ENCODE results near the gene HNRNPUL2.
"Not testable (repeated sequence)": the region's sequence is repeated elsewhere in the genome, so short reads cannot be mapped to it uniquely, and the experiment has no call there.

HNRNPUL2 gene

DNA sequence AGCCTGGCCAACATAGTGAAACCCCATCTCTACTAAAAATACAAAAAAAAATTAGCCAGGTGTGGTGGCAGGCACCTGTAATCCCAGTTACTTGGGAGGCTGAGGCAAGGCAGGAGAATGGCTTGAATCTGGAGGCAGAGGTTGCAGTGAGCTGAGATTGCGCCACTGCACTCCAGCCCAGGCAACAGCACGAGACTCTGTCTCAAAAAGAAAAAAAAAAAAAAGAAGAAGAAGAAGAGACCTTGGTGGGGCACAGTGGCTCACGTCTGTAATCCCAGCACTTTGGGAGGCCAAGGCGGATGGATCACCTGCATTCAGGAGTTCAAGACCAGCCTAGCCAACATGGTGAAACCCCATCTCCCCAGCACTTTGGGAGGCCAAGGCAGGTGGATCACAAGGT is 23.3 kb downstream of the HNRNPUL2 start:
- not testable (repeated sequence) for DNase-seq (ENCODE audit: low read depth)

DNA sequence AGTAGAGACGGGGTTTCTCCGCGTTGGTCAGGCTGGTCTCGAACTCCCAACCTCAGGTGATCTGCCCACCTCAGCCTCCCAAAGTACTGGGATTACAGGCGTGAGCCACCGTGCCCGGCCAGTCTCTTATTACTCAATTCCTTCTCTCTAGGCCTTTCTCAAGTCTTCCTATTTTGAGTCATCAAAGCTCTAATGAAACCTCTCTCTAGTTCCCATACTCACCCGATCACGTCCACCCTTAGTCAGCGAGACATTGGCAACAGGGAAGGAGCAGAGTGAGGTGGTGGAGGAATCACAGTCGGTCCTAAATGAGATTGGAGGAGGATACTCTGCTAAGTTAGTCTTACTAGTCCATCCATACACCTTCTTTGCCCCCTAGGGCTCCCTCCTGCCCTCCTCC is 25.0 kb downstream of the HNRNPUL2 start:
- DNase-seq (ENCODE audit: low read depth): peak; percentile 39

DNA sequence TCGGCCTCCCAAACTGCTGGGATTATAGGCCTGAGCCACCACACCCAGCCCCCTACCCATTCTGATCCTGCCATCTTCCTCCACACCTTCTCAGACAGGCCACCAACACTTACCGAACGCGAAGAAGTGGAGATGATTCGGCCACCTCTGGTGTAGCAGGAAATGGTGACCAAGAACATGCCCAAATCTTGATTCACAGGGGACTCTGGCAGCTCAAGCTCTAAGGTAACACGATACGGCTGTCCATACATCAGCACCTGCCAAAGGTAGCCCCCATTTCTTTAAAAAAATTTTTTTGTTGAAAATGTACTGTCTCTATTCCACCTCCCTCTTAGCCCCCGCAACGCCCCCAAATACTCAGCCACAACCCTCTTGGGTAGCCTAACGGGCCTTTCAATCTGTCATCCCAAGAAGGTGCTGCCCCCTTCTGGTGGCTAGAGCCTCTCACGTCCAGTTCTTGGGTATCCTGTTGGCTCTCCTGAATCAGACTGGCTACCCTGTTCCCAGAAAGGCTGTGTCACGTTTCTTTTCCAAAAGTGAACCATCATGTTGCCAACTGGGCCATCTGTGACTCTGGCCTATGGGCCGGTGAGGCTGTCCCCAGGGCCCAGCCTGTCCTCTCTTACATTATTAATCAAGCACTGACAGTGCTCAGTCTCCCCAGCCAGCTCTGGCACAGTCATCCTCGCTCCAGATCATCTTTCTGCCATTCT is 32.6 kb downstream of the HNRNPUL2 start:
- DNase-seq (ENCODE audit: low read depth): peak; percentile 83

DNA sequence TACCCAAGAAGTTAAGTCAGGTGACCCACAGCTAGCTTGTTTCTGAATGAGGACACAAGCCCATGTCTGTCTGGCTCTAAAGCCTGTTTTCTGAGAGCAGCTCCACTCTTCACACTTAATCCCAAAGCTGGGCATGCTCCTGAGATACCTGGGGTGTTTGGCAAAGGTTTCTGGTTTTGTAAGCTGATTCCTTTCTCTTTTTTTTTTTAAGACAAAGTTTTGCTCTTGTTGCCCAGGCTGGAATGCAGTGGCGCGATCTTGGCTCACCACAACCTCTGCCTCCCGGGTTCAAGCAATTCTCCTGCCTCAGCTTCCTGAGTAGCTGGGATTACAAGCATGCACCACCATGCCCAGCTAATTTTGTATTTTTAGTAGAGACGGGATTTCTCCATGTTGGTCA is 33.6 kb downstream of the HNRNPUL2 start:
- DNase-seq (ENCODE audit: low read depth): not testable (repeated sequence)

DNA sequence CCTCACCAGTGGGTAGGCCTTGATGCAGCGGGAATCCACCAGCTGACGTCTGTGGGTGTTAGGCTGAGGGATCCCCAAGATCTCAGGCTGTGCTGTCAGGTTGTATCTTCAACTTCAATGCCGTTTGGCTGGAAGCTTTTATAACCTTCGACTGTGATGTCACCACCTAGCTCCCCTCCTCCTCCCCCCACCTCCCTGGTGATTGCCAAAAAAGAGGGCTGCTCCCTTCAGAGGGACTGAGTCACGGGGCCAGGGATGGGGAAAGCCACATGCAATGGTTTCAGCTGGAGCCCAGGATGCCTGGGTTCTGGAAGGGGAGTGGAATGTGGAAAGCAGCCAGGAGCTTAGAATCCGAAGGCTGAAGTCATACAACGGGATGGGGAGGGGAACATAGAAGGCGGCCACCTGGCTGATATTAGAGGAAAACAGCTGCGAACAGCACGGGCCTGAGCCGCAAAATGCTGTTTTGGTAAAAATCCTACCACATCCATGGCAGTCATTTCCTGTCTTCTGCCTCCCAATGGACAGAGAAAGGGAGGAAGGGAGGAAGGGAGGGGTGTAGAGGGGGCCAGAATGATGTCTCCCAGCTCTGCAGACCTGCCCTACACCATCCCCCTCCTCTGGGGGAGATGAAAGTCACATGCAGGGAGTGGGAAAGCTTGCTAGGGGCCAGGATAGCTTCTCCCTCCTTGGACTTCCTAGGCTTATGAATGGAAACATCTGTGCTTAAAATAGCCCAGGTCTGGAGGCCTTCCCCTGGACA is 37.7 kb downstream of the HNRNPUL2 start, which contains the start of gene LRRN4CL:
TSS of gene LRRN4CL (minus strand) at position 110 of the 763 bp plus-strand sequence. CDS start 1,022 bp downstream, outside the sequence.
- peak; percentile 70 for DNase-seq (ENCODE audit: low read depth)

DNA sequence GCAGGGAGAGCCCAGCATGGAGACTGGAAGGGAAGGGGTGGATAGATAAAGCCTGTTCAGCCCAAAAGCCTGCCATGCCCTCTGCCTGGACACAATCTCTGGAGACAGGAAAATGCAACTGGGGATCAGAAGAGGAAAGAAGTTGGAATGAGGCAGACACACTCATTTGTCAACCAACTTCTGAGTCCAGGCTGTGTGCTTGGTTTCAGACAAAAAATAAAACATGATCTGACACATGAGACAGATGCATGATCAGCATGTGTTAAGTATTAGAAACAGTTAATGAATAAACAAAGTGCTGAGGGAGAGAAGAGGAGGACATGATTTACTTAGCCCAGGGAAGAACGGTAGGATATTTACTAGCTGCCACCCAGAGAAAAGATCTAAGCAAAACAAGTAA is 38.8 kb downstream of the HNRNPUL2 start:
- no peak for DNase-seq (ENCODE audit: low read depth)

DNA sequence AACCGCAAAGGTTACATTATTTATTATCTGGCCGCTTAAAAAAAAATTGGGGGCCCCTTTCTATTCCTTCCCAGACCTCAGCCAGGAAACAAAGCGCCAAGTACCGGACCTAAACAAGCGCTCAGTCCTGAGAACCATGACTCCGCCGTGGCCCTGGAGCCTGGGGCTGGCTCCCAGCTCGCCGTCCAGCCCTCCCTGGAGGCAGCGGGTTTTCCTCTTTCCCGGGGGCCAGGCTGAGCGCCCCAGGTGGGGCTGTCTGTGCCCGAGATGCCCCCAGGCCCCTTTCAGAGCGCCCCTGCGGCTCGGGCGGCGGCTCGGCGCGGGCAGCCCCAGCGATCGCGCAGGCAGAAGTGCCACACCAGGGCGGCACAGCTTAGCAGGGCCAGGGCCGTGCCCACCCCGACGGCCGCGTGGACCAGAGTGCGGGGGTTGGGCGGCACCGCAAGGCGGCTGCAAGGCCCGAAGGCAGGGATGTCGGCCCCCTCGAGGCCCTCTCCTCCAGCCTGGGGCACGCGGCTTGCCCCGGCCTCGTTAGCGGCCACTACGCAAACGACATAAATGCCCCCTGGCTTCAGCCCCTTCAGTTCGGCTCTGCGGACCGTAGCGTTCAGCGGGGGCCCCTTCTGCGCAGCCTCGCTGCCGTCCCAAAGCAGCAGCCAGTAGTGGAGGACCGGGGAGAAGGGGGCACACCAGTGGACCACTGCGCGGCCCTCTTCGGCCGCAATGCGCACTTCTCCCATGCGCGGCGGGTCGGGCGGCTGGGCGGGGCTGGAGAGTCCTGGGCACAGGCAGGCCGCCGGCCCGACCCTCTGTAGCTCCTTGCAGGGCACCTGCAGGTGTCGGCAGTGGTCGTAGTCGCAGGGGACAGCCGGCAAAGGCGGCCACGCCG is 39.5 kb downstream of the HNRNPUL2 start:
- DNase-seq (ENCODE audit: low read depth): no peak

DNA sequence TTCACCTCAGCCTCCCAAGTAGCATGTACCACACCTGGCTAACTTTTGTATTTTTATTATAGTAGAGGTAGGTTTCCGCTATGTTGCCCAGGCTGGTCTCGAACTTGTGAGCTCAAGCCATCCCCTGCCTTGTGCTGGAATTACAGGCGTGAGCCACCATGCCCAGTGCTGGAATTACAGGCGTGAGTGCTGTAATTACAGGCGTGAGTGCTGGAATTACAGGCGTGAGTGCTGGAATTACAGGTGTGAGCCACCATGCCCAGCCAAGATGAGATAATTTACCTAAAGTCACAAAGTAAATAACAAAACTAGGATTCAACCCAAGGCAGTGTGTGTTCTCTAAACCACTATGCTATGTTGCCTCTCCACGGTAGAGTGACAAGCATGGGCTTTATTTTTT is 44.7 kb downstream of the HNRNPUL2 start:
- no peak for DNase-seq (ENCODE audit: low read depth)

DNA sequence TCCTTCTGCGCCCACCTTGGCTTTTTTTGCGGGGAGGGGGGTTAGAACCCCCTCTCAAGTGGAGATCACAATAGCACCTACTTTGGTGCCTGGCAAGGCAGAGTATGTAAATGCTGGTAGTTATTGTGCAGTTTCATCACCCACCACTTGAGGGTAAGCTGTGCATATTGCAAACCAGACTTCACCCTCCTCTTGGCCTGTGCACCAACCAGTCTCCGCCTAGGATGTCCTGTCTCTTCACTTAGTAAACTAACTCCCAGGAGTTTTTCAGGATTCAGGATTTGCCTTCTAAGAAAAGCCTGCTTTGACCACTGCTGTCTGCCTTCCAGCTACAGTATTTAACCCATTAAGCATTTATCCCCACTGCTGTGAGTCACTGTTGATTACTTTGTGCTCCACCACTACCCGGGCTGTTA is 46.4 kb downstream of the HNRNPUL2 start:
- peak; percentile 82 for DNase-seq (ENCODE audit: low read depth)

DNA sequence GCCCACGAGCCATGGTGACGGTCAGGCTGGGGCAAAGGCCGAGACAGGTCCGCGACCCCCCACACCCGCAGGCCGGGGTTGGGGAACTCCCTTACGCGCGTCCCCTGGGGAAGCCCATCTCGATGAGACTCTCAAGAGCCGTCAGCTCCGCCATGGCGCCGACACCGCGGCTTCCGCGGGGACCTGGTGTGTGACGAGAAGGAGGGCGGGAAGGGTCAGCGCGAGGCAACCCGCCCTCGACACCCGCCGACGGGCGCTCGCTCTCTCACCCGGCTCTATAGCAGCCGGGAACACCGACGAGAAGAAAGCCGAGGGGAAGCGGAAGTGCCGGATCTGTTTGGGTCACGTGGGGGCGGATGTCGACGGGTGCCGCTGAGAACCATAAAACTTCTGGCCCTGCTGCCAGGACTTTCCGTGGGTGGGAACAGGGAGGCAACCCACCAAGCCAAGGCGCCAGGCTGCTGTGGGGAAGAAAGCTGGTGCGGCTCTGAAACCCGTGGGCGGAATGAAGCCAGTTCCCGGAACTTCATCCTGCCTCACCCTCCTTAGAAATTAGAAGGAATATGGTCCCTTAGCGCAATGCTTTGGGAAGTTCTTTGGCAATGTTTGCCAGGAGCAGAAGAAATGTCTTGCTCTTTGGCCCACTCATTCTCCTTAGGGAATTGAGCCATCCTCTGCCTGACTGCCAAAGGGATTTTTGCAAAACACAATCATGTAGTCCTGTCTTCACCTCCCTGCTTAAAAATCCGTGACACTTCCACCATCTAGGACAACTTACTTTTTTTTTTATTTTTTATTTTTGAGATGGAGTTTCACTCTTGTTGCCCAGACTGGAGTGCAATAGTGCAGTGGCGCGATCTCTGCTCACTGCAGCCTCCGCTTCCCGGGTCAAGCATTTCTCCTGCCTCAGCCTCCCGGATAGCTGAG is 48.2 kb downstream of the HNRNPUL2 start, which contains the start of gene UBXN1:
TSS of gene UBXN1 (minus strand) at position 304 of the 927 bp plus-strand sequence. CDS start at position 154, 150 bp downstream.
- peak; percentile 91 for DNase-seq (ENCODE audit: low read depth)

DNA sequence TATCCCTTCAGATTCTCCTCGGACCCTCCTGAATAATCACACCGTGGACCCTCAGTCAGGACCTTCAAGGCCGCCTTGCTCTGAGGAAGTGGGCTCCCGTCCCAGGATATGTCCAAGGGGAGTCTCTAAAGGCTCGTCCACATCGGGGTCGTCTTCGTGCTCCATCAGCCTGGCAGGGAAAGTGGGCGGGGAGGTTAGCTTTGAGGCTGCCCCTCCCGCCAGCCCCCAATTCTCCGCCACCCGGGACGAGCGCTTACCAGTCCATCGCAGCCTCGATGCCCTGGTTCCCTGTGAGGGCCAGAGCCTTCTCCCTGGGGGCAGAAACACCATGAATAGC is 48.9 kb downstream of the HNRNPUL2 start:
- DNase-seq (ENCODE audit: low read depth): no peak

DNA sequence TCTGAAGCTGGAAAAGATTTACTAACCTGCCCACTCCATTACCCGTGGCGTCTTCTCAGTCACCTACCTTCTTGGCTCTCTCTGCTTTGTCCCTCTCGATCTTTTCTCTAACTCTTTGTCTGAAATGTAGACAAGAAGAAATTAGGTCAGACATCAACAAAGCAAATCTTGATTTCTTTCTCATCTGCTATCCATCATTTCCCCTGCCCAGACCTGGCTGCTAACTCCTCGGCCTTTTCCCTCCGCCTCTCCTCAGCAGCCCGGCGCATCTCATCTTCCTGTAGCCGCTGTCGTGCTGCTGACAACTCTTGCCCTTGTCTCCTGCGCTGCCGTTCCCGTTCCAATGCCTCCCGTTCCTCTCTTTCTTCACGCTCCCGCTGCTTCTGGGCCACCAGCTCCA is 49.5 kb downstream of the HNRNPUL2 start:
- no peak for DNase-seq (ENCODE audit: low read depth)

DNA sequence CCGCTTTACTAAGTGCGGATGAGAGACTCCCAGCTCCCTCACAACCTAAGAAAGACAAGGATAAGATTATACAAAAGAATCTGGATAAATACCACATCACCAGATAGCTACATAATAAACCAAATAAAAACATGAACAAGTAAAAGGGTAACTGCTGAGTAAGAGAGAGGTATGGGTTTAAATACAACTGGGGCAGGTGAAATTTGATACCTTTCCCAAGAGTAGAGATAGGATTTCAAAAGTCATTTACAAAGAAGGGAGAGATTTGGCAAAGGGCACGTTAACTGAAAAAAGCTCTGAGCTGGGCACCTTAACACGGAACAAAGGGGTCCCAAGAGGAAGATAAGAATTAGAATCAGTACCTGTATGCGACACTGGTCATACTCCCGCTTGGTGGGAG is 50.1 kb downstream of the HNRNPUL2 start:
- no peak for DNase-seq (ENCODE audit: low read depth)

DNA sequence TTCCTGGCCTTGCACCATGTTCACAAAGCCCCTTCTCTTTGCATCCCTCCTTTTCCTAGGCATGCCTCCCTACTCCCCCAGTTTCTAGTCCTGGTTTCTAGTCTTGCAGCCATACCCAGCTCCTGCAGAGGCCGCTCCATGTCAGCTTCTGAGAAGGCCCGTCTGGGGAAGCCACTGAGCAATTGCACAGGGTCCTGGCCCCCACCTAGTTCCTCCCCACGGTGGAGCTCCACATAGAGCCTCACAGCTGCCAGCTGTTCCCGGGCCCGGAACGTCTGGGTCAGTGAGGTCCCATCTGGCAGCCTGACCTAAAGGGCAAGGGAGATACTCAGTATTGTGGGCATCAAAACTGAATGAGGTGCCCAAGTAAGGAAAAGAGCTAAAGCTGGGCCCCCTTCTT is 50.6 kb downstream of the HNRNPUL2 start:
- no peak for DNase-seq (ENCODE audit: low read depth)

DNA sequence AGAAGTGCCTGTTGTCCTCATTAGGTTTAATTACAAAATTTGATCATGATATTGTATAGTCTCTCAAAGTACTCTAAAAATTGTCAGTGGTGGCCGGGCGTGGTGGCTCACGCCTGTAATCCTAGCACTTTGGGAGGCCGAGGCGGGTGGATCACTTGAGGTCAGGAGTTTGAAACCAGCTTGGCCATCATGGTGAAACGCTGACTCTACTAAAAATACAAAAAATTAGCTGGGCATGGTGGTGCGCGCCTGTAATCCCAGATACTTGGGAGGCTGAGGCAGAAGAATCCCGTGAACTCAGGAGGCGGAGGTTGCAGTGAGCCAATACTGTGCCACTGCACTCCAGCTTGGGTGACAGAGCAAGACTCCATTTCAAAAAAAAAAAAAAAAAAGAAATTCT is 51.8 kb downstream of the HNRNPUL2 start:
- not testable (repeated sequence) for DNase-seq (ENCODE audit: low read depth)

DNA sequence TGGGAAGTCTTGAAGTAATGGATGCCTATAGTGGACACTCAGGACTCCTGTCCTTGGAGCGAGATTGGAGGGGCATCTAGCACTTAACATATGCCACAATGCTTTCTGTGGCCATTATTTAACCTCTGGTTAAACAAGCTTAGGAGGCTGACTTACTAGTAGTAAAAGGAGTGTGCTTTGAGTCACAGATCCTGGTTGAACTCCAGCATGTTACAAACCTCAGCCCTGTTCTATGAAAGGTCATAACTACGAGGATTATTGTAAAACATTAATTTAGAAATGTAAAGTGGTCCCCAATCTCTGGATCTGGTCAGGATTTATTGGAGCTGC is 54.1 kb downstream of the HNRNPUL2 start:
- no peak for DNase-seq (ENCODE audit: low read depth)

DNA sequence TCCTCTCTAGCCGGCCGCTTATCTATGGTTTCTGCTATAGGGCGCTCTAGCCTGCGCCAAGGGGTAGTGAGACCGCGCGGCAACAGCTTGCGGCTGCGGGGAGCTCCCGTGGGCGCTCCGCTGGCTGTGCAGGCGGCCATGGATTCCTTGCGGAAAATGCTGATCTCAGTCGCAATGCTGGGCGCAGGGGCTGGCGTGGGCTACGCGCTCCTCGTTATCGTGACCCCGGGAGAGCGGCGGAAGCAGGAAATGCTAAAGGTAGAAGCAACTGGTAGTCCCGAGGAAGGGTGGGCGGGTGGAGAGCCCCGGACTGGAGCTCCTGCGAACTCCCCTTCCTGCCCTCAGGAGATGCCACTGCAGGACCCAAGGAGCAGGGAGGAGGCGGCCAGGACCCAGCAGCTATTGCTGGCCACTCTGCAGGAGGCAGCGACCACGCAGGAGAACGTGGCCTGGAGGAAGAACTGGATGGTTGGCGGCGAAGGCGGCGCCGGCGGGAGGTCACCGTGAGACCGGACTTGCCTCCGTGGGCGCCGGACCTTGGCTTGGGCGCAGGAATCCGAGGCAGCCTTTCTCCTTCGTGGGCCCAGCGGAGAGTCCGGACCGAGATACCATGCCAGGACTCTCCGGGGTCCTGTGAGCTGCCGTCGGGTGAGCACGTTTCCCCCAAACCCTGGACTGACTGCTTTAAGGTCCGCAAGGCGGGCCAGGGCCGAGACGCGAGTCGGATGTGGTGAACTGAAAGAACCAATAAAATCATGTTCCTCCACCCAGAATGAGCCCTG is 55.5 kb downstream of the HNRNPUL2 start, which contains the start of the genes LBHD1 and UQCC3:
TSS of gene LBHD1 (minus strand) at position 660 of the 782 bp plus-strand sequence. CDS start 2,236 bp downstream, outside the sequence.
TSS of gene UQCC3 (plus strand) at position 66 of the 782 bp plus-strand sequence. CDS start at position 139, 73 bp downstream.
- DNase-seq (ENCODE audit: low read depth): peak; percentile 89

DNA sequence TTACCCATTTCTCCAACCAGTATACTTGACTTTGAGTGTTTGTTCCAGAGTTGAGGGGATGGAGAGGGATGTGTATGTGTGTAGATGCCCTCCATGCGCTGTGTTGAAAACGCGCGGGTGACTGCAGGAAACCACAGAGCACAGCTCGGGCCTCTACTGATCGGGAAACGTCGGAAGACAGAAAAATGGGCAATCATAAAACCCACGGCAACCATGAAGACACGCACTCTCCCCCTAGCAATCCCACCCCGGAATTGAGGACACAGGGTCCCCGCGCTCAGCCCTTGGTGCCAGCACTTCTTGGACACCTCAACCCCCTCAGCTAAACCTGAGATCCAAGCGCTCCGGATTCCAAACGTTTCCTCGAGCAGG is 56.0 kb downstream of the HNRNPUL2 start:
- no peak for DNase-seq (ENCODE audit: low read depth)

DNA sequence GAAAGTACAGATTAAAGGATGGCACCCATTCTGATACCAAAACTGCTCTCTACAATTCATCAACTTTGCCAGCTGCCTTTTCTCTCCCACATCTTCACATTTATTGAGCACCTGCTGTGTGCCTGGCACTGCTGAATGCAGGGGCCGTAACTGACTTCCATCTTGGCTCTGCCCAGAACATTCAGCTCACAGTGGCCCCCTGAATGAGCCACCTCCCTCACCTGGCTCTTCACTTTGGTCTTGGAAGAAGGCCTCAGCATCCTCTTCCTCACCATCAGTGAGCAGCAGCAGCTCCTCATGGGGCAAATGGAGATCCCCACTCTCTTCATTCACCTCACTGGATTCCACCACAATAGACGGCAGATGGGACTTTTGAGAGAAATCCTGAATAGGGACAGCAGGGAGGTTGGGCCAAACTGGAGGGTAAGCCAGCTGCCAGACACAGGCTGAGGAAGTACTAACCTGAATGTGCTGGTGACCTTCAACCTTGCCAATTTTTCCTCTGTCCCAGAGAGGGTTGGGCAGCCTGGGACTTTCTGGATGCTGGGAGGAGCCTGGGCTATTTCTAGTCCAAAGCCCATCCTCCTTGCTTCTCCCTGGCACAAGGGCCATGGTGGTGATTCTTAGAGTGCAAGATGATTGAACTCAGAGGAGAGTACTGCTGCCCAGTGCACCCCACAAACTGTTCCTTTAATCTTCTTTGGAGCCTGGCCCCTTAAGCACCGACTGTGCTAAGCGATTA is 57.7 kb downstream of the HNRNPUL2 start:
- DNase-seq (ENCODE audit: low read depth): no peak

DNA sequence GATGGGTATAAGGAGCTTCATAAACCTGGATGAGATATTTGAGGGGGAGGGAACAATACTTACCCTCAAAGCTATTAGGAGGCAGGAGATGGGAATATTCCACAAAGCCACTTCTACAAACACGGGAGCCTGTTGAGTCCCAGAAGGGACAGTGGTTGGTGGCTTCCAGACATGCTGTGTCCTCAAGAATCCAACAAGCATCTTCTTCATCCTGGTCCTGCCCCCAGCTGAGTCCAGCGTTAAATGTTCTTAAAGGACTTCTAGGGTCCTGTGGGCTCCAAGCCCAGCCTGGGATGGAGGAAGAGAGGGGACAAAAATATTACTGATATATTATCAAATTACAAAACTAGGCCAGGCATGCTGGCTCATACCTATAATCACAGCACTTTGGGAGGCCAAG is 59.8 kb downstream of the HNRNPUL2 start:
- no peak for DNase-seq (ENCODE audit: low read depth)
